ENCODE data around the gene EYA2.

EYA2 gene

GRCh38 chr20:47237715-47238114 is 343.1 kb downstream of the EYA2 start:
- DNase-seq: no peak

Data from NCI-H446 treated with DMSO at 0.1 percent for 48 hours (cell line).